ENCODE results near the gene MPP1.

MPP1 gene

GRCh38 chrX:154732421-154733065 is 72.7 kb downstream of the MPP1 start:
- no peak for DNase-seq (ENCODE audit: low read depth in 1 of 2, low spot score in 1 of 2)

- DNase-seq (ENCODE audit: low read depth in 1 of 2, low spot score in 1 of 2) = no peak
These were observed 73.4 kb downstream of the MPP1 start for GRCh38 chrX:154731881-154732280.

DNA sequence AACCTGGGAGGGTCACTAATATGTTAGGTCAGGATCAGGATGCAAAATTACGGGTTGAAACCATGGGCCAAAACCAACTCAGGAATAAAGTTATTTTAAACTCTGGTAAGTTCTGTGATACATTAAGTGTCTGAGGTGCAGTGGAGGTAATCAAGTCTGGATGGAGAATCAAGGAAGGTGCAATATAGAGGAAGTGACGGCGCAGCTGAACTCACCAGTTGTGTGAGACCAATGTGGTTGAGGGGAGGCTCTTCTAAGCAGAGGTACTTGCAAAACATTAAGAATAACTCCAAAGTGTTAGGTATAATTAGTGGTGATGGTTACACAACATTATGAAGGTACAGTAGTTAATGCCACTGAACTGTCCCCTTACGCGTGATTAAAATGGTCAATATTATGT is 74.1 kb downstream of the MPP1 start:
- no peak for DNase-seq (ENCODE audit: low read depth in 1 of 2, low spot score in 1 of 2)

- no peak for DNase-seq (ENCODE audit: low read depth in 1 of 2, low spot score in 1 of 2)
These were observed 74.9 kb downstream of the MPP1 start for GRCh38 chrX:154730253-154730891.

- no peak for DNase-seq (ENCODE audit: low read depth in 1 of 2, low spot score in 1 of 2)
These were observed 75.8 kb downstream of the MPP1 start for GRCh38 chrX:154729439-154729838.
